Common myeloid progenitor, CD34-positive (primary cell): Measurements from ENCODE around the gene COMMD4.
"Not testable (repeated sequence)": the region's sequence is repeated elsewhere in the genome, so short reads cannot be mapped to it uniquely, and the experiment has no call there.

Source experiments
- CTCF ChIA-PET: fragments of 350-600 bp; sonication (Branson Sonifier 250); formaldehyde crosslinking; loops from one replicate; lab custom pipeline; 2021; ENCODE audit warnings: antibody characterized with exemption; lab: Charles Lee
- POLR2A ChIA-PET: fragments of 350-600 bp; sonication (Branson Sonifier 250); formaldehyde crosslinking; loops from one replicate; lab custom pipeline; 2021; ENCODE audit warnings: antibody characterized with exemption; lab: Charles Lee
- DNase-seq, 3 donors: peaks; one replicate each; pipeline versions ENCODE4 v3.0.0 to v3.0.0-alpha.2; 2013
- H3K27ac ChIP-seq, 2 experiments: 1 replicate in 1 of 2; 2 replicates in 1 of 2; pipeline ENCODE4 v1.7.0; 2013; ENCODE audit warnings: inconsistent platforms in 2 of 2, low read length in 2 of 2, mild to moderate bottlenecking in 2 of 2, low read depth in 1 of 2, moderate library complexity in 1 of 2; ENCODE audit not compliant: severe bottlenecking in 2 of 2, insufficient read depth in 1 of 2, poor library complexity in 1 of 2
- H3K27me3 ChIP-seq, 5 experiments: replicated peaks in 2 of 5; 1 replicate in 3 of 5; 2 replicates in 2 of 5; pipeline versions ENCODE4 v1.6.1 to v1.7.0; 2013; ENCODE audit warnings: low read length in 4 of 5, mild to moderate bottlenecking in 2 of 5, moderate library complexity in 2 of 5, inconsistent platforms in 1 of 5; ENCODE audit not compliant: insufficient read depth in 5 of 5, control insufficient read depth in 4 of 5
- H3K36me3 ChIP-seq, 4 experiments: 1 replicate in 2 of 4; 2 replicates in 2 of 4; pipeline versions ENCODE4 v1.6.1 to v1.7.0; 2013; ENCODE audit warnings: low read length in 3 of 4, control low read depth in 1 of 4, mild to moderate bottlenecking in 1 of 4; ENCODE audit not compliant: control insufficient read depth in 4 of 4, insufficient read depth in 4 of 4
- H3K4me1 ChIP-seq, 4 experiments: 1 replicate in 3 of 4; 2 replicates in 1 of 4; pipeline versions ENCODE4 v1.6.1 to v1.7.1; 2013; ENCODE audit warnings: low read length in 3 of 4, mild to moderate bottlenecking in 3 of 4, control low read depth in 1 of 4, inconsistent platforms in 1 of 4, moderate library complexity in 1 of 4; ENCODE audit not compliant: control insufficient read depth in 4 of 4, insufficient read depth in 4 of 4; ENCODE audit errors: control extremely low read depth in 1 of 4
- H3K4me3 ChIP-seq, 7 experiments: 1 replicate in 4 of 7; 2 replicates in 3 of 7; pipeline versions ENCODE4 v1.5.1 to v1.7.0; 2013; ENCODE audit warnings: mild to moderate bottlenecking in 7 of 7, low read length in 6 of 7, moderate library complexity in 6 of 7, inconsistent platforms in 2 of 7, low read depth in 2 of 7, control low read depth in 1 of 7; ENCODE audit not compliant: insufficient read depth in 4 of 7, control insufficient read depth in 1 of 7; ENCODE audit errors: extremely low read depth in 1 of 7
- H3K9me3 ChIP-seq, 5 experiments: 1 replicate in 4 of 5; 2 replicates in 1 of 5; pipeline versions ENCODE4 v1.6.1 to v1.7.1; 2013; ENCODE audit warnings: low read length in 4 of 5, mild to moderate bottlenecking in 2 of 5, inconsistent platforms in 1 of 5, low read depth in 1 of 5, moderate library complexity in 1 of 5; ENCODE audit not compliant: control insufficient read depth in 4 of 5, insufficient read depth in 2 of 5; ENCODE audit errors: control extremely low read depth in 1 of 5
- WGBS: methylation state at CpG from one replicate; pipeline ENCODE4 v1.1.5; 2013; ENCODE audit not compliant: insufficient coverage; 5-methylcytosine and 5-hydroxymethylcytosine counted together

The COMMD4 gene

DNA sequence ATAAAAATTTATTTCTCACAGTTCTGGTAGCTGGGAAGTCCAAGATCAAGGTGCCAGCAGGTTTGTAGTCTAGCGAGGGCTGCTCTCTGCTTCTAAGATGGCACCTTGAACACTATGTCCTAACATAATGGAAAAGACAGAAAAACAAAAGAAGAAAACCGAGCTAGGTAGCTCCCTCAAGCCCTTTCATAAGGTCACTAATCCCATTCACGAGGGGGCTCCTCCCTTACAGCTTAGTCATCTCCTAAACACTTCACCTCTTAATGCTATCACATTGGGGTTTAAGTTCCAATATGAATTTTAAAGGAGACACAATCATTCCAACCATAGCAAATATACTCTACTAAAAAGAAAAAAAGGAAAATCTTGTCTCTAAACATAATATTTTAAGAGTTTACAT is 29.7 kb upstream of the COMMD4 start:
- 81% methylated on average over 3 of the region's 3 CpGs for WGBS
- Histone ChIP-seq H3K36me3 (no peaks in the 10 kb centered on the region), H3K27ac (no peak overlapping the region), H3K9me3 (no peaks in the 10 kb centered on the region), H3K4me3 (no peak overlapping the region), H3K4me1 (peaks cover 0 to 5% (median 2%) of the 10 kb centered on the region in 4 experiments), H3K27me3 (no peaks in the 10 kb centered on the region)
- no peak for DNase-seq
- ChIA-PET POLR2A (no interaction called here), CTCF (interaction anchor here (1.4 to 1.8 kb wide), 2 partner anchors 22 to 404 kb away, joined by 4 to 5 read pairs; no protein-coding TSS in a partner anchor)

GRCh38 chr15:75307778-75308390 is 28.0 kb upstream of the COMMD4 start:
- peak overlapping the region in 3 of 7 experiments; percentile 22 to 45 (median 22) for H3K4me3 ChIP-seq
- H3K4me1 ChIP-seq: peaks cover 0 to 5% (median 2%) of the 10 kb centered on the region in 4 experiments
- H3K9me3 ChIP-seq: no peaks in the 10 kb centered on the region
- ChIA-PET CTCF (interaction anchor here (0.6 to 1.8 kb wide), 8 partner anchors 78 to 406 kb away, joined by 3 to 5 read pairs (median 4); no protein-coding TSS in a partner anchor), POLR2A (no interaction called here)
- DNase-seq: peak; percentile 38 to 57 (median 40)
- WGBS: 36% methylated on average over 15 of the region's 15 CpGs
- H3K27ac ChIP-seq: no peak overlapping the region
- no peaks in the 10 kb centered on the region for H3K36me3 ChIP-seq
- H3K27me3 ChIP-seq: no peaks in the 10 kb centered on the region

DNA sequence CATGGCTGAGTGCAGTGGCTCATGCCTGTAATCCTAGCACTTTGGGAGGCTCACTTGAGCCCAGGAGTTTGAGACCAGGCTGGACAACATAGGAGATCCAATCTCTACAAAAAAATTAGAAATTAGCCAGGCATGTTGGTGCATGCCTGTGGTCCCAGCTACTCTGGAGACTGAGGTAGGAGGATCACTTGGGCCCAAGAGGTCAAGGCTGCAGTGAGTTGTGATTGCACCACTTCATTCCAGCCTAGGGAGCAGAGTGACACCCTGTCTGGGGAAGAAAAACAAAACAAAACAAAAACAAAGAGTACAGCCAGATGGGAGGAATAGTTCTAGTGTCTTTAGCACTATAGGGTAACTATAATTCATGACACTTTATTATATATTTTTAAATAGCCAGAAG is 26.2 kb upstream of the COMMD4 start:
- DNase-seq: no peak
- Histone ChIP-seq H3K36me3 (no peaks in the 10 kb centered on the region), H3K9me3 (no peaks in the 10 kb centered on the region), H3K27me3 (no peaks in the 10 kb centered on the region), H3K27ac (no peak overlapping the region), H3K4me3 (no peak overlapping the region), H3K4me1 (peaks cover 0 to 5% (median 2%) of the 10 kb centered on the region in 4 experiments)
- POLR2A ChIA-PET: no interaction called here
- CTCF ChIA-PET: no interaction called here

- DNase-seq, H3K27me3 ChIP-seq, H3K9me3 ChIP-seq, H3K4me1 ChIP-seq, H3K36me3 ChIP-seq, H3K27ac ChIP-seq, POLR2A ChIA-PET, H3K4me3 ChIP-seq: not testable (repeated sequence)
- WGBS: no CpG with 5 or more reads among the region's 1 CpG
- CTCF ChIA-PET: interaction anchor here (0.5 kb wide), 1 partner anchor 356 kb away, joined by 3 read pairs; no protein-coding TSS in a partner anchor
These were observed 23.3 kb upstream of the COMMD4 start for GRCh38 chr15:75312548-75312947.

DNA sequence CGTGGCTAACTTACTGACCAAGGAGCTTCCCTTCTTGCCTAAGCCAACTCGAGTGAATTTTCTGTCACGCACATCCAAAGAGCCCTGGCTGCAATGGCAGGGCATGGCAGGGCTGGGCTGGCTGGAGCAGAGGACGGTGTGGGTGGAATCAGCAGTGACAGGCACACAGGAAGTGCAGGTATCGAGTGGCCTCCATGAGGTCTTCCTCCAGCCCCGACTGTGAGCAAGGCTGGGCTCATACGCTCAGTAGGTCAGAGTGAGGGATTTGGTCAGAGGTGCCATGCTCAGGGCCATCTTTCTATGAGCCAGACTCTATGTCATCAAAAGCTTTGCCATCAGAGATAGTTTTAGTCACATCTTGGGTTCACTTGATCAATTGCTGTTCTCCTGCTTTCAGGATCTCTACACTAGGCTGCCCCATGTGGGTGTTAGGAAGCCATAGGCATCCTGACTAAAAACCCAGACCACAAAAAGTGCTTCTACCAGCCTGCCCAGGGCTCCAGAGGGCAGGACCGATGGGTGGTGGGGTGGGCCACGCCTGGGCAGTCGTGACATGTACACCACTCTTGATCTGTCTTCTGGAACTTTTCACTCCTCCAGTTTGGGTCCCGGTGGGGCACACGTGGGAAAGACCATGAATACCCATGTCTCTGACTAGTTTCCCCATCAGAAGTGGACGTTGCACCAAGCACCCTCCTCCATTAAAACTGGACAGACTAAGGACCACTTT is 22.6 kb upstream of the COMMD4 start:
- Histone ChIP-seq H3K27me3 (no peaks in the 10 kb centered on the region), H3K4me3 (no peak overlapping the region), H3K9me3 (no peaks in the 10 kb centered on the region), H3K4me1 (no peaks in the 10 kb centered on the region), H3K36me3 (no peaks in the 10 kb centered on the region), H3K27ac (no peak overlapping the region)
- POLR2A ChIA-PET: no interaction called here
- DNase-seq: no peak
- 98% methylated on average over 11 of the region's 13 CpGs for WGBS
- CTCF ChIA-PET: interaction anchor here (0.5 kb wide), 1 partner anchor 355 kb away, joined by 3 read pairs; no protein-coding TSS in a partner anchor

DNA sequence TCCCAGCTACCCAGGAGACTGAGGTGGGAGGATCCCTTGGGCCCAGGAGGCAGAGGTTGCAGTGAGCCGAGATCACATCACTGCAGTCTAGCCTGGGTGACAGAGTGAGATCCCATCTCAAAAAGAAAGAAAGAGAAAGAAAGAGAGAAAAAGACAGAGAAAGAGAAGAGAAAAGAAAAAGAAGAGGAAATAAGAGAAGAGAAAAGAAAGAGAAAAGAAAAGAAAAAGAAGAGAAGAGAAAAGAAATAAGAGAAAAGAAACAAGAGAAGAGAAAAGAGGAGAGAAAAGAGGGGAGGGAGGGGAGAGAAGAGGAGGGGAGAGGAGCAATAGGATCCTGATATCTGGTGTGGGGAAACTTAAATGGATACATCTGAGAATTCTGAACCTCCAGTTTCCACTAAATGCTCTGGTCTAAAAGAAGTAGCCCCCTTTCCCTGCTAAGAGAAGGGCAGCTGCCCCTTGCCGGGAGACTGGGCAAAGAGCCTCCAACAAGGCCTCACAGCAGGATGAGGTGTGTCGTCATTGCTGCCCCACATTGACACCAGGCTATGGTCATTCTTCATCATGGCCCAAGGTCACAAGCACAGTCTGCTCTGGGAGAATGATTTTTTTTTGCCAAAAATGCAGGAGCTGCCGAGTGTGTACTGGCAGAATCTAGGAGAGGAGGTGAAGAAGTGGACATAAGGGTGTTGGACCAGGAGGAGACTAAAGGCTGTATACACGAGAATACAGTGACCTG is 21.1 kb upstream of the COMMD4 start:
- CTCF ChIA-PET: no interaction called here
- DNase-seq: no peak
- Histone ChIP-seq H3K9me3 (no peaks in the 10 kb centered on the region), H3K27ac (no peak overlapping the region), H3K4me3 (no peak overlapping the region), H3K36me3 (no peaks in the 10 kb centered on the region), H3K4me1 (no peaks in the 10 kb centered on the region), H3K27me3 (no peaks in the 10 kb centered on the region)
- POLR2A ChIA-PET: no interaction called here
- WGBS: 90% methylated on average over 4 of the region's 5 CpGs
